Body of pancreas (tissue), 4 donors: Measurements from ENCODE around the gene PLEKHA7. TPM values are rescaled to one million over a fixed set of nuclear protein-coding genes. Genes with fewer than 3 reads are reported as not detected.
"Not testable (repeated sequence)": the region's sequence is repeated elsewhere in the genome, so short reads cannot be mapped to it uniquely, and the experiment has no call there.

Experiments
- ATAC-seq: fragments of 150-250 bp; one replicate; pipeline ENCODE4 v1.9.1; 2016
- DNase-seq, 4 donors: peaks; one replicate each; pipeline ENCODE4 v3.0.0-alpha.2; 2019
- H3K27ac ChIP-seq, 4 donors: fragments of 200-600 bp; sonication (generic); 1 replicate in 3 of 4; 2 replicates in 1 of 4; pipeline versions ENCODE4 v1.5.1 to v1.6.1; 2016 to 2019; ENCODE audit warnings: mild to moderate bottlenecking in 1 of 4, mixed read lengths in 1 of 4, moderate library complexity in 1 of 4
- H3K27me3 ChIP-seq, 2 donors: fragments of 200-600 bp; sonication (generic); one replicate each; pipeline ENCODE4 v1.6.0; 2016; ENCODE audit warnings: mild to moderate bottlenecking in 1 of 2
- H3K36me3 ChIP-seq, 2 donors: fragments of 200-600 bp; sonication (generic); replicated peaks in 1 of 2; 2 replicates each; pipeline ENCODE4 v1.5.1; 2016; ENCODE audit warnings: low read depth in 2 of 2; ENCODE audit not compliant: insufficient read depth in 1 of 2
- H3K4me1 ChIP-seq: fragments of 200-600 bp; sonication (generic); one replicate; pipeline ENCODE4 v1.6.0; 2016
- H3K4me3 ChIP-seq, 2 donors: fragments of 200-600 bp; sonication (generic); 1 replicate in 1 of 2; 2 replicates in 1 of 2; pipeline ENCODE4 v1.5.1; 2016 to 2019
- H3K9me3 ChIP-seq, 3 donors: fragments of 200-600 bp; sonication (generic); 1 replicate in 2 of 3; 2 replicates in 1 of 3; pipeline ENCODE4 v1.5.1; 2016
- POLR2A ChIP-seq, 3 donors: fragments of 450-650 bp; IDR thresholded peaks; one replicate each; pipeline ENCODE4 v1.6.1; 2016; ENCODE audit warnings: antibody characterized with exemption in 3 of 3, mild to moderate bottlenecking in 2 of 3
- WGBS, 2 donors: methylation state at CpG; one replicate each; pipeline ENCODE4 v1.1.5; 2017; 5-methylcytosine and 5-hydroxymethylcytosine counted together
- intact Hi-C: fragments of 100-400 bp; cut with DNase I; formaldehyde crosslinking; loops from one replicate; pipeline ENCODE4 v1.15.1; 2023
- total RNA-seq, 2 donors: library from RNA; depleted of rRNA; stranded (reverse); fragments of >200 nt; gene quantifications; one replicate each; pipeline ENCODE4 v1.1.0, GENCODE V29; 2016
- TF ChIP-seq, protein P1 (sequence below), 7 experiments: fragments of 450-650 bp in 4 of 7; fragments of 200-600 bp in 3 of 7; sonication (generic) in 3 of 7; IDR thresholded peaks; one replicate each; pipeline ENCODE4 v1.5.1; 2016 to 2019; ENCODE audit warnings: antibody characterized with exemption in 7 of 7

Gene PLEKHA7
- total RNA-seq, 2 donors from 2014 or later, result 30.4 to 34.6 TPM

DNA sequence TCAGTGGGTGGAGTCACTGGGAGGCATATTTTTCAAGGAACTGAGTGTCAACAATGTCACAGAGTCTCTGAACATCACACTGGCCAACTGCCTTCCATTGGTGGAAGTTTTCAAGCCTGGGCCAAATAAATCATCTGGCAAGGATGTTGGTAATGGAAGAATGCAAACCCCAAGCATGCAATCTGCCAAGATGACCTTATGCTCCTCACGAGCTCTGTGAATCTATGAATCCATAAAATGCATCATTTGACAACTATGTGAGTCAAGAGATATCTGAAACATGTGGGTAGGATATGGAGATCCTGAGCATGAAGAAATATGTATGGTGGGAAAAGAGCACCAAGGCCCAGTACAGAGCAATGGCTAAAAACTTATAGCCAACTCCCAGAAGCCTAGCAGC lies 122.2 kb downstream of the PLEKHA7 start:
- H3K27me3 ChIP-seq, result no peaks in the 10 kb centered on the region
- no peak overlapping the region for H3K27ac ChIP-seq
- H3K9me3 ChIP-seq, result no peaks in the 10 kb centered on the region
- WGBS, 2 donors, result 59 to 92% methylated on average over 1 of the region's 1 CpG
- intact Hi-C loops, result no loop called here
- ATAC-seq (no peak), DNase-seq (no peak)
- TF ChIP-seq POLR2A (IDR thresholded peaks at IDR 0.05), result no peak
- TF ChIP-seq, protein P1, sequence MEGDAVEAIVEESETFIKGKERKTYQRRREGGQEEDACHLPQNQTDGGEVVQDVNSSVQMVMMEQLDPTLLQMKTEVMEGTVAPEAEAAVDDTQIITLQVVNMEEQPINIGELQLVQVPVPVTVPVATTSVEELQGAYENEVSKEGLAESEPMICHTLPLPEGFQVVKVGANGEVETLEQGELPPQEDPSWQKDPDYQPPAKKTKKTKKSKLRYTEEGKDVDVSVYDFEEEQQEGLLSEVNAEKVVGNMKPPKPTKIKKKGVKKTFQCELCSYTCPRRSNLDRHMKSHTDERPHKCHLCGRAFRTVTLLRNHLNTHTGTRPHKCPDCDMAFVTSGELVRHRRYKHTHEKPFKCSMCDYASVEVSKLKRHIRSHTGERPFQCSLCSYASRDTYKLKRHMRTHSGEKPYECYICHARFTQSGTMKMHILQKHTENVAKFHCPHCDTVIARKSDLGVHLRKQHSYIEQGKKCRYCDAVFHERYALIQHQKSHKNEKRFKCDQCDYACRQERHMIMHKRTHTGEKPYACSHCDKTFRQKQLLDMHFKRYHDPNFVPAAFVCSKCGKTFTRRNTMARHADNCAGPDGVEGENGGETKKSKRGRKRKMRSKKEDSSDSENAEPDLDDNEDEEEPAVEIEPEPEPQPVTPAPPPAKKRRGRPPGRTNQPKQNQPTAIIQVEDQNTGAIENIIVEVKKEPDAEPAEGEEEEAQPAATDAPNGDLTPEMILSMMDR (IDR thresholded peaks at IDR 0.05), result no peak
- no peaks in the 10 kb centered on the region for H3K36me3 ChIP-seq
- no peak overlapping the region for H3K4me3 ChIP-seq
- H3K4me1 ChIP-seq, result peaks cover 24% of the 10 kb centered on the region

DNA sequence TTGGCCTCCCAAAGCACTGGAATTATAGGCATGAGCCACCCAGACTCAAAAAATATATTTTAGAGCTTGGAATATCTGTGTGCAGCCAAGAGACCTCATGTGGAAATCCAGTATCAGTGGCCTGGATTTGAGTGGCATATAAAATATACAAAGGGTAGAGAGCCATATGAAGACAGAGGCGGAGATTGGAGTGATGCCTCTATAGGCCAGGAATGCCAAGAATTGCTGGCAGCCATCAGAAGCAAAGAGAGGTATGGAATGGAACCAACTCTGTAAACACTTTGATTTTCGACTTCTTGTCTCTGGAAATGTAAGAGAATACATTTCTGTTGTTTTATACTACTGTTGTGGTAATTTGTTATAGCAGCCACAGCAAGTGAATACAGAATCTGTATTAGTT lies 123.0 kb downstream of the PLEKHA7 start:
- intact Hi-C loops, result no loop called here
- no peak overlapping the region for H3K4me3 ChIP-seq
- H3K27me3 ChIP-seq, result no peaks in the 10 kb centered on the region
- TF ChIP-seq, protein P1 (IDR thresholded peaks at IDR 0.05), result no peak
- TF ChIP-seq POLR2A (IDR thresholded peaks at IDR 0.05), result no peak
- DNase-seq, result no peak
- no peak for ATAC-seq
- H3K27ac ChIP-seq, result no peak overlapping the region
- 81 to 88% methylated on average over 2 of the region's 2 CpGs for WGBS, 2 donors
- peaks cover 18% of the 10 kb centered on the region for H3K4me1 ChIP-seq
- no peaks in the 10 kb centered on the region for H3K36me3 ChIP-seq
- H3K9me3 ChIP-seq, result no peaks in the 10 kb centered on the region

DNA sequence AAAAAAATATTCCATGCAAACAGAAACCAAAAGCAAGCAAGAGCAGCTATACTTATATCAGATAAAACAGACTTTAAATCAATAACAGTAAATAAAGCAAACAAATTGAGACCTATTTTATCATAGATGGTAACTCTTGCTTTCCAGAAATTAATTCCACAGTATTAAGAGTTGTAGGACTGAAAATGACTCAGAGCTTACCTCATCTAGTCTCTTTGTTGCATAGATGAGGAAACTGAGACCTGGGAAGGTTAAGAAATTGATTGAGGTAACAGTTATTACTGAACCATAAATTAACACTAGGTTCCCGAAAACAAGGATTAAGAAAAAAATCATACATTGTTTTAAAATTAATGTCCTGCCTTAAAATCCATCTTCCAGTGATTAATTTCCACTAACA lies 123.8 kb downstream of the PLEKHA7 start:
- ATAC-seq (no peak), DNase-seq (no peak)
- intact Hi-C loops, result no loop called here
- H3K4me3 ChIP-seq, result no peak overlapping the region
- WGBS, 2 donors, result 87 to 96% methylated on average over 1 of the region's 1 CpG
- peaks cover 18% of the 10 kb centered on the region for H3K4me1 ChIP-seq
- no peak for TF ChIP-seq POLR2A (IDR thresholded peaks at IDR 0.05)
- TF ChIP-seq, protein P1 (IDR thresholded peaks at IDR 0.05), result no peak
- H3K9me3 ChIP-seq, result no peaks in the 10 kb centered on the region
- no peak overlapping the region for H3K27ac ChIP-seq
- no peaks in the 10 kb centered on the region for H3K36me3 ChIP-seq
- no peaks in the 10 kb centered on the region for H3K27me3 ChIP-seq

DNA sequence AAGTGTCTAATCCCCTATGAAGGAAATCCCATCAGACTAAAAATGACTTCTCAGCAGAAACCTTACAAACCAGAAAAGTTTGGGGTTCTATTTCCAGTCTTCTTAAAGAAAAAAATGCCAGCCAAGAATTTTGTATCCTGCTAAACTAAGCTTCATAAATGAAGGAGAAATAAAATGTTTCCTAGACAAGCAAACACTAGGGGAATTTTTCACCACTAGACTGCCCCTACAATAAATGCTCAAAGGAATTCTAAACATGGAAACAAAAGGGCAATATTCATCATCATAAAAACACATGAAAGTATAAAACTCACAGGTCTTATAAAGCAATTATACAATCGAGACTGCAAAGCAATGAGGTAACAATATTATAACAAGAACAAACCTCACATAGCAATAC lies 124.3 kb downstream of the PLEKHA7 start:
- ATAC-seq, result no peak

DNA sequence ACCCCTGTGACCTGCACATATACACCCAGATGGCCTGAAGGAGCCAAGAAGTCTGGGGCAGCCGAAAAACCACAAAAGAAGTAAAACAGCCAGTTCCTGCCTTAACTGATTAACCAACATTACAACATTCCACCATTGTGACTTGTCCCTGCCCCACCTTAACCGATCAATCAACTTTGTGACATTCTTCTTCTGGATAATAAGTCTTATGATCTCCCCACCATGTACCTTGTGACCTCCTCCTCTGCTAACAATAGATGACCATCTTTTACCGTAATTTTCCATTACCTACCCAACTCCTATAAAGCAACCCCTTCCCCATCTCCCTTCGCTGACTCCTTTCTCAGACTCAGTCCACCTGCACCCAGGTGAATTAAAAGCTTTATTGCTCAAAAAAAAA lies 125.2 kb downstream of the PLEKHA7 start:
- H3K27ac ChIP-seq, intact Hi-C loops, DNase-seq, H3K27me3 ChIP-seq, H3K4me3 ChIP-seq, H3K9me3 ChIP-seq, ATAC-seq, H3K36me3 ChIP-seq: not testable (repeated sequence)
- 93 to 94% methylated on average over 3 to 4 of the region's 4 CpGs for WGBS, 2 donors
- peaks cover 16% of the 10 kb centered on the region for H3K4me1 ChIP-seq

More for the DNA sequence above, 124.3 kb downstream of the PLEKHA7 start:
- DNase-seq, result no peak
- no peaks in the 10 kb centered on the region for H3K27me3 ChIP-seq
- H3K36me3 ChIP-seq, result no peaks in the 10 kb centered on the region
- H3K4me1 ChIP-seq, result peaks cover 18% of the 10 kb centered on the region
- H3K9me3 ChIP-seq, result no peaks in the 10 kb centered on the region
- 68 to 87% methylated on average over 1 of the region's 1 CpG for WGBS, 2 donors
- TF ChIP-seq, protein P1 (IDR thresholded peaks at IDR 0.05), result no peak
- TF ChIP-seq POLR2A (IDR thresholded peaks at IDR 0.05), result no peak
- intact Hi-C loops, result no loop called here
- no peak overlapping the region for H3K27ac ChIP-seq
- H3K4me3 ChIP-seq, result no peak overlapping the region

DNA sequence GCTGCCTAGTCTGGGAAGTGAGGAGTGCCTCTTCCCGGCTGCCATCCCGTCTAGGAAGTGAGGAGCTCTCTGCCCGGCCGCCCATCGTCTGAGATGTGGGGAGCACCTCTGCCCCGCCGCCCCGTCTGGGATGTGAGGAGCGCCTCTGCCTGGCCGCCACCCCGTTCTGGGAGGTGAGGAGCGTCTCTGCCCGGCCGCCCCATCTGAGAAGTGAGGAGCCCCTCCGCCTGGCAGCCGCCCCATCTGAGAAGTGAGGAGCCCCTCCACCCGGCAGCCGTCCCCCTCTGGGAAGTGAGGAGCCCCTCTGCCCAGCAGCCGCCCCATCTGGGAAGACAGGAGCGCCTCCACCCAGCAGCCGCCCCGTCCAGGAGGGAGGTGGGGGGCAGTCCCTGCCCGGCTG lies 126.3 kb downstream of the PLEKHA7 start:
- WGBS, 2 donors, result 87 to 93% methylated on average over 3 to 13 of the region's 23 CpGs
- H3K9me3 ChIP-seq, H3K36me3 ChIP-seq, intact Hi-C loops, H3K4me3 ChIP-seq, H3K4me1 ChIP-seq, H3K27me3 ChIP-seq, DNase-seq, ATAC-seq, H3K27ac ChIP-seq: not testable (repeated sequence)
